NCI-H1092 treated with DMSO at 0.1 percent for 48 hours (cell line): ENCODE data around the gene LBX2.

Experiments
- DNase-seq: peaks from one replicate; lab custom pipeline; 2025; lab: John Stamatoyannopoulos, UW

LBX2 gene, protein sequence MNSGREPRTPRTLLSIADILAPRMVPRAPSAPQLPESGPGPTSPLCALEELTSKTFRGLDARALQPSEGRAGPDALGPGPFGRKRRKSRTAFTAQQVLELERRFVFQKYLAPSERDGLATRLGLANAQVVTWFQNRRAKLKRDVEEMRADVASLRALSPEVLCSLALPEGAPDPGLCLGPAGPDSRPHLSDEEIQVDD

DNA sequence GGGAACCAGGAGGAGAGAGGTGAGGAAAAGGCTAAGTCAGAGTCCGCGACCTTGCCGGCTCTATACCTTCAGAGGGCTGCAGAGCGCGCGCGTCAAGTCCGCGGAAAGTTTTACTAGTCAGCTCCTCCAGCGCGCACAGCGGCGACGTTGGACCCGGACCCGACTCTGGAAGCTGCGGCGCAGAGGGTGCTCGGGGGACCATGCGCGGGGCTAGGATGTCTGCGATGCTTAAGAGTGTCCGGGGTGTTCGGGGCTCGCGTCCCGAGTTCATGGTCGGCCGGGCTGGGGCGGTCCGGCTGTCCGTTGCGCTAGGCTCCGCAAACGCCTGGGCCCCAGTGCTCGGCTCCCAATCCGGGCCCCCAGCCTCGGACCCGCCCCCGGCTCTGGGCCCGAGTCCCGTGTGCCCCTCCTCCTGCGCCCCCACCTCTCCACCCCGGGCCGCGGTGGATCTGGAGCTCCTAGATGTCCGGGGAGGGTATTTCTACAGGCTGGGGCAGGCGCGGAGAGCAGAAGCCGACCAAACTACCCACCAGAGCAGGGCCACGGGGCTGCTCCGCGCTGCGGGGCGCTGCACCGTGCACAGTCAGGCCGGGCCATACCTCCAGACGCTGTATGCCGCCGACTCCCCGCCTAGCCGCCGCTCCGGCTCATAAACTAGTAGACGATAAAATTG lies at the start of gene LBX2:
TSS of gene LBX2 (minus strand) at position 337 of the 673 bp plus-strand sequence. CDS start at position 271, 66 bp downstream.
- DNase-seq: no peak

DNA sequence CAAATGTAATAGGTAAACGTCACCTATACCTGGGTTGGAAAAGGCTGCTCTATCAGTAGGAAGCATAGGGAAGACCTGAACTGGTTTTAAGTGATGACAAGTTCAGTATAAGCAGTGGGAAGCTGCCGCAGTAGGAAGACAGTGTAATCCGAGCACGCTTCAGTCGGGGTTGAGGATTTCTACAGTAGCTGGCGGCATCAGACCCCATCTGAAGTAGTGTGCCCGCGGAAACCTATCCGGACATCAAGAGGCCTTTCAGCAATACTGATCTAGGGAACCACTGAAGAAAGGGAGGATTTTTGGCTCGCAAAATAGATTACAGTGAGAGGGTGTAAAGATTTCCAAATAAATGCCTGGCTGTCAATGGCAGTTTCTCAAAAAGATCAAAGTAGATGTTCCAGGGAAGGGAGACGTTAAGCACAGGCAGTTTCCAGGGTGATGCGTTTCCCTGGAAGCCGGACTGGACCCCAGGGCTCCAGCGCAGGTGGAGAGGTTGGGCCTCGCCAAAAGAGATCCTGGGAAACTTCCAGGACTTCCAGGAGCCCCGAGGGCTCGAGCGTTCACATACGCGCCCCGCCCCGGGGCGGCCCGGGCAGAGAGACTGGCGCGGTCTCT lies 49.0 kb upstream of the LBX2 start:
- peak; percentile 65 for DNase-seq

DNA sequence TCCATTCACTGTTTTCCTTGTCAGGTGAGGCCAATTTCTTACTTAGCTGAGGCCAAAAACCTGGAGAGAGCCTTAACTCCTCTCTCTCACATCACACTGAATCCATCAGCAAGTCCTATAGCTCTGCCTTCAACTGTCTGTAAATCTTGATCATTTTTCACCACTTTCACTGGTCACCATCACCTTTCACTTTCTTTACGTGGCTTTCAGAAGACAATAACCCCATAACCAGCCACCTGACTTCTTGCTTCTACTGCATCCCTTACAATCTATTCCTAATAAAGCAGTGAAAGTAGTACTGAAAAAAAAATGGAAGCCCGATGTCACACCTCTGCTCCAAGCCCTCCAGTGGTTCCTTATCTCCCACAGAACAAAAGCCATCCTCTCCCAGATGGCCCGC lies 46.6 kb upstream of the LBX2 start:
- no peak for DNase-seq

DNA sequence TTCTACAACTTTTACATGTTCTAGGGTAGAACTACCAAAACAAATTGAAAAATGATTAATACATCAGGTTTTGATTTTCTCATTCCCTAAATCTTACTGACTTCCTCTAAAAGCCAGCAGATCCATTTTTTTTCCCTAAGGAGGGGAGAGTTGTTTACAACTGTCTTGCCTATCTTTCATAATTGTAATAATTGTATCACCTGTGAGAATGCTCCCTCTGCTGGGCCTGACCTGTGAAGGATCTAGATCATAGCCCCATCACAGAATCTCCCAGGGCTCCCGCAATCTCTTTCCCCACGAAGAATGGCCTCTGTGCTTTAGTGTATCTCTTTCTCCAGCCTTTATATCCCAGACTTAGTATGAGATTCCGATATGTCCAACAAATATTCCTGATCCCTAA lies 45.2 kb upstream of the LBX2 start:
- no peak for DNase-seq

DNA sequence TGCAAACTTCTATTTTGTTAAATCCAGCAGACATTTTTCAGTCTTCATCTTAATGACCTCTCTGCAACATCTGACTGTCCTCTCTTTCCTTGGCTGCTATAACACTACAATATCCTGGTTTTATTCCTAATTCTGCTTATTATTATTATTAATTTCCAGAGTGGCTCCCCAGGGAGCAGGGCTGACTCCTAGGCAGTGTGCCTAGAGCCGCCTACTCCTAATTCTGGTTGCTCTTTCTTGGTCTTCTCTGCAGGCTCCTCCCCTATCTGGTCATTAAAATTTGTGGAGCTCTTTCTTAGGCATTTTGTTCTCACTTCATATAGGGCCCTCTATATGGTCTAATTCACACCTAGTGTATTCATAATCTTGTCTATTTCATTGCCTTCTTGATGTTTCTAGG lies 43.6 kb upstream of the LBX2 start:
- no peak for DNase-seq

DNA sequence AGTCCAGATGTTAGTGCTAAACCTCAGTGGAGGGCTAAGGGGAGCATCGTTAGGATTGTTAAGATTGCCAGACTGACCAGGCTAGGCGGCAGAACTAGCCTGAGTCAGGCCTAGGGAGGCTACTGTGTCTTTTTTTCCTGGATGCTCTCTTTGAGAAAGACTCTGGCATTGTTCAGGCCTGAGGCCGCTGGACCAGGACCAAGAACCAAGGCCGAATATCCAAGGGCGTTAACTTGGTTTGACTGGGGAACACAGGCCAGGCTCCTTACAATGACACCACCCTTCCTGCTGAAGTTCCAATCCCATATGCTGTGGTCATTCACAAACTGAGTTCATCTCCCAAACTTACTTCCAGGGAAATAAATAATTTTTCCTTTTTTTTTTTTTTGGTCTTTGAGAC lies 40.9 kb upstream of the LBX2 start:
- DNase-seq: no peak

DNA sequence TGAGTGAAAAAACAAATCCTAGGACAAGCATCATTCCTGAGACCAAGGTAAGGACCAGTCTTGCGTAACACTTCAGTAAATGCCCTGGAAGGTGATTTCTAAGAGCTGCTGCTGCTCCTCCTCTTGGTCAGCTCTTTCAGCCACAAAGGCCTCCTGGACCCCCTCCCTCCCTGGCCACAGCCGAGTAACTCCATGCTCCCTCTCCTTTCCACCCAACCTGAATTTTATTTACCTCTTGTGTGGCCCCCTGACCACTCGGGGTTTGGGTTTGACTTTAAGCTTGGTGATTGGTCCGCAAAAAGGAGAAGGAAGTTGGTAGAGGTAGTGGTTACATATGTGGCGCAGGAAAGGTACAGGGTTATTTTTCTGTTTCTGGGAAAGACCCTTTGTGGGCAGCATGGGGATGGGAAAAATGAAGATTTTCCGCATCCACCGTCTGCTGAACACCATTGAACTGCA lies 39.5 kb upstream of the LBX2 start:
- DNase-seq: no peak

DNA sequence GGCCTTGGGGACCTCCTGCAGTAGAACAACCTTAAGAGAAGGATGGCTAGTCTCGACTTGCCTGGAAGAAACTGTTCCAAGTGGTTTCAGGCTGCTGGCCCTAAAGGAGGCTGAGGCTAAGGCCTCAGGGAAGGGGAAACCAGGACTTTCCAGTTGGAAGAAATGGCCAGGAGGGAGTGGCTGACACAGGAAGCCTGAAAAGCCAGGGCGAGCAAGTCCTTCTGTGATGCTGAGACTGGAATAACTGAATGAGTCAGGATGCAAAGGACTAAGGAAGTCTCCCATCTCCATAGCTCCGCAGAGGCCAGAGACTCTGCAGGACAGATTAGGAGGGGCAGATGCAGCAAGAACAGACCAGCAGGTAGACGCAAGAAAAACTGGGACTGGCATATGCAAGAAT lies 37.7 kb upstream of the LBX2 start:
- no peak for DNase-seq

DNA sequence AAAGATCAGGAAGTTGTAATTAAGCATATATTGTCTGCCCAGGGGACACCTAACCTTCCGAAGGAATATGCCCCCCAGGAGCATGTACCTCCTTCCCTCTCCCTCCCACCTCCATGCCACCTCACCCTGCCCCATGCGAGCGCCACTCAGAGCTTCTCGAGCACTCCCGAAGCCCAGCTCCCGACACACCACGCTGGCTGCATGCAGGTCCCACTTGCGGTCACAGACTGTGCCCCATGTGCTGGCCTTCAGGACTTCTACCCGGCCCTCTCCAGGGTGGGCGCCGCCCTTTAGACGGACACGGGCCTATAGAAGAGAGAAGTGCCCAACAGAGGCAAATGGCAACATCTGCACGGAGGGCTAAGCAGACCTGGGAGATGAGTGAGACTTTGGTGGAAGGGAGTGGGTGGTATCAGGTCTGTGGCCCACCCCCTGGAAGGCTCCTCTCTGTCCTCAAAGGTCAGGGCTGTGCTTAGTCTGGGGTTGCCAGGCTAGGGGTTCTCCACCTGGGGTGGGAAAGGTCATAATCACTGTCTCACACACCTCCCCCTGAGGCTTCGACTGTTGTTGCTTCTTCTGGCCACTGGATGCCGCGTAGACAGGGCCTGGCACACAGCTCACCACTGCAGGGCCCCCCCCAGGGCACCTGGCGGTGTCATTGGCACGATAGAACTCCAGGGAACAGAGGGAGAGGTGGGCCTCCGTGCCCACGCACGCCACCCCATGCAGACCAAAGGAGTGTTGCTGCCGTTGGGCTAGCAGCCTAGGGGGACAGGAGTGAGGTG lies 37.0 kb upstream of the LBX2 start:
- DNase-seq: no peak

DNA sequence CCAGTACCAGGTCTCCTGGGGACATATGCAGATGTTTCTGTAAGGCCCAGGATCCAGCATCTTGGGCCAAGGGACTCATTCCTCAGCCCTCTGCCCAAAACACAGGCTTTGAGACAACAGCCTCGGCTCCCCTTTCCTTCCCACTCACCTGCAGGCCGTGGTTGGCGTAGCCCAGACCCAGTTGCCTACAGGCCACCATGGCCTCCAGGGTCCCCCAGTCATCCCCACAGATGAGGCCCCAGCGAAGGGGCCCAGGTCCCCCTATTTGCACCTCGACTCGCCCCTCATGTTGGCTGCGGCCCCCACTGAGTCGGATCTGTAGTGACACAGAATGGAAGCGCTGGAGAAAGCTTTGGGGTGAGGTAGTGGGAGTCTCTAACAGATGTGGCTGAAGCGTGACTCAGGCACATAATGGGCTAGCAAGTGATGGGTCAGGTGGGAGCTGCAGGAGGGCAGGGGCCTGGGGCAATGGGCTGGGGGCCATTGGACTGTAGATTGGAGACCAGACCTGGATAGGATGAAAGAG lies 36.1 kb upstream of the LBX2 start:
- no peak for DNase-seq

DNA sequence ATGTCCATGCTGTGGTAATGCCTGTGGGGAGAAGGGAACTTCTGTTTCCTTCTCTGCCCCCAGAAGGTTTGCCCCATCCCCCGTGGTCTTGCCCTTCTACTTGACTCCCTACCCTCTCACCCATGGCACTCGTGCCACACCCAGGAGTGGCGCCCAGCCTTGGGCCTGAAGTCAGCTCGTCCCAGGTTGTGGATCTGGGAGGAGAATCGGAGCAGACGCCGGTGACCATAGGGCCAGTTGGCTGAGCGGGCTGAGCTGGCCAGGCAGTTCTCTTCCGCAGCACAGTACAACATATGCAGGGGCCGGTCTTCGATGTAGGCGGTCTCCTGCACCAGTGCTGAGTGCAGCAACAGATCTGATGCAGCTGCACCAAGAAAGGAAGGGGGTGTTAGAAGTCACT lies 35.0 kb upstream of the LBX2 start:
- no peak for DNase-seq

DNA sequence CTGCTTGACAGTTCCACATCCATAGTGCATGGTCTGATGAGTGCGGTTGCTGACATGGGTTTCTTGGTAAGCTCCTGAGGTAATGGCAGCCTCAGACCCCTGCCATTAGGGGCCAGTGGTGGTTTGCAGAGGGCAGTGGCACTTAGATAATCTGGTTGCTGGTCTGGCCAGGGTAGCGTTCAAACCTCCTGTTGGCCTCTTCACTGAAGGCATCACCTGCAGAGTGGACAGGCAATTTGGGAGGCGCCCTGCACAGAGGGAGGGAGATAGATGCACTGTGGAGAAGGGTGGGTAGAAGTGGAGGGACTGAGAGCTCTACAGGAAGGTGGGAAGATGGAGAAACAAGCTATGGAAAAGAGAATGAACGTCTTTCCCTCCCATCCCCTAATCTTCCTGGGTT lies 34.1 kb upstream of the LBX2 start:
- no peak for DNase-seq

DNA sequence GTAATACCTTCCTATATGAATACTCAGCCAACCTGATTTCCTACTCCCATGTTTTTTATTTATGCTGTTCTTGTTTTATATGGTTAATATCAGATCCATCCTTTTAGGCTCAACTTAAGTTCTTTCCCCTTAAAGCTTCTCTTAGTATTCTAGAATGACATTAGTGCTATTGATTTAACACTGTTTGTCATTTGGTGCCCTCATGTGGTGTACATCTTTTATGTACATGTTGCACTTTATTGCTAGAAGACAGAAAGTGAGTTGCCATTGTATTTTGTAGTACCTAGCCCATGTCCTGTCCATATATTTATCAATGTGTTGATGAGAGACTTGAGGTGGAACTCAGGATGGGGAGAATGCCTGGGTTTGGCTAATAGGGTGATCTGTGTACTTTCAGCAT lies 32.8 kb upstream of the LBX2 start:
- no peak for DNase-seq

DNA sequence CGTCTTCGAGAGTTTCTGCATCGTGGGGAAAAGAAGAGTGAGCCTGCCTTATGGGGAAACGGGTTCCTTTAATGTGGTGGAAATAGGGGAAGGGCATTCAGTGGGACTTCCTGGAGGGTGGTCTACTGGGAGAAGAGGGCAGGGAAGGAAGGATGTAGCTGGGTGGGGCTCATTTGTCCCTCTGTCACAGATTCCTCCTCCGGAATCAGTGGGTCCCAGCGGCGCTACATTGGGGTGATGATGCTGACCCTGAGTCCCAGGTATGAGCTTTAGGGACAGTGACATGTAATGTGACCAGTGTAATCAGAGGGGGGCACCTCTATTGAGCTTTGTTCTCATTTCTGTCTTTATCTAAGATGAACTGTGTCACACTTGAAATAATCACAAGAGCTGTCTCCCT lies 32.3 kb upstream of the LBX2 start:
- DNase-seq: no peak

DNA sequence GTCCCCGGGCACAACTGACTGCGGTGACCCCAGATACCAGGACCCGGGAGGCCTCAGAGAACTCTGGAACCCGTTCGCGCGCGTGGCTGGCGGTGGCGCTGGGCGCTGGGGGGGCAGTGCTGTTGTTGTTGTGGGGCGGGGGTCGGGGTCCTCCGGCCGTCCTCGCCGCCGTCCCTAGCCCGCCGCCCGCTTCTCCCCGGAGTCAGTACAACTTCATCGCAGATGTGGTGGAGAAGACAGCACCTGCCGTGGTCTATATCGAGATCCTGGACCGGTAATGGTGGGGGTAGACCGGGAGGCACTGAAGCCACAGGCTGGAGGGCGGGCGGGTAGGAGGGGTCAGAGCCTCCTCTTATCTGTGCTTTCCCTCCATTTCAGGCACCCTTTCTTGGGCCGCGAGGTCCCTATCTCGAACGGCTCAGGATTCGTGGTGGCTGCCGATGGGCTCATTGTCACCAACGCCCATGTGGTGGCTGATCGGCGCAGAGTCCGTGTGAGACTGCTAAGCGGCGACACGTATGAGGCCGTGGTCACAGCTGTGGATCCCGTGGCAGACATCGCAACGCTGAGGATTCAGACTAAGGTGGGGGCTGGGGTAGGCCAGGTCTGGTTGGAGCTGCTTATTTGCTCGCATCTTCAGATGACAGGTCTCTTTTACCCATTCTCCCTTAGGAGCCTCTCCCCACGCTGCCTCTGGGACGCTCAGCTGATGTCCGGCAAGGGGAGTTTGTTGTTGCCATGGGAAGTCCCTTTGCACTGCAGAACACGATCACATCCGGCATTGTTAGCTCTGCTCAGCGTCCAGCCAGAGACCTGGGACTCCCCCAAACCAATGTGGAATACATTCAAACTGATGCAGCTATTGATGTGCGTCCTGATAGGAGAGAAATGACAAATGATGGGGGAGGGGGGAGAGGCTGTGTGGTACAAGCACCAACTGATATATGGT lies 31.1 kb upstream of the LBX2 start:
- no peak for DNase-seq

DNA sequence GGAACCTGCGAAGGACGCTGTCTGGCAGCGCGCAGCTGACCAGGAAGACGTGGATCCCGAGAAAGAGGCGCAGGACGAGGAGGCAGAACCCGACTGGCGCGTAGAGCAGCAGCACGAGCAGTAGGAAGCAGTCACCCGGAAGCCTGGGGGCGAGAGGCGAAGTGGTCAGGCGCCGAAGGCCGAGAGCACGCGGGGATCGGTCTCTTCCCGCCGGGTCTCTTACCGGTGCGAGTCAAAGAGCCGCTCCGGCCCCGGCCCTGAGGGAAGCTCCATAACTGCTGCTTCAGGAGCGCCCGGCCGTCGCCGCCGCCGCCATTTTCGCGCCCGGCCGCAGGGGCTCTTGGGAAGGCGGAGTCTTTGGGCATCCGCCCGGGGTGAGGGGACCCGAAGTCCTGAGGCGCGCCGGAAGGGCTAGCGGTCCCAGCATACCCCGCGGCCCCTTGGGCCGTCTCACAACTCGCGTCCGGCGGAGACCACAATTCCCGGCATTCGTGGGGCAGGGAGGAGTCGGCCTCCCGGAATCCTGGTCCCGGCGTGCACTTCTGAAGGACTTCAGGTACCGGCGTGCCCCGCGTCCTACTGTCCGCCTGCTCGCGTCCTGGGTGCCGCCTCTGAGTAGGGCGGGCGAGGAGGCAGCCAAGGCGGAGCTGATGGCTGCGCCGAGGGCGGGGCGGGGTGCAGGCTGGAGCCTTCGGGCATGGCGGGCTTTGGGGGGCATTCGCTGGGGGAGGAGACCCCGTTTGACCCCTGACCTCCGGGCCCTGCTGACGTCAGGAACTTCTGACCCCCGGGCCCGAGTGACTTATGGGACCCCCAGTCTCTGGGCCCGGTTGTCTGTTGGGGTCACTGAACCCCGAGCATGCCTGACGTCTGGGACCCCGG lies 30.2 kb upstream of the LBX2 start, which contains the start of the genes AUP1 and HTRA2:
TSS of gene AUP1 (minus strand) at position 350 of the 882 bp plus-strand sequence. CDS start at position 273, 77 bp downstream.
TSS of gene HTRA2 (plus strand) at position 577 of the 882 bp plus-strand sequence. CDS start at position 651, 74 bp downstream.
- peak; percentile 93 for DNase-seq

DNA sequence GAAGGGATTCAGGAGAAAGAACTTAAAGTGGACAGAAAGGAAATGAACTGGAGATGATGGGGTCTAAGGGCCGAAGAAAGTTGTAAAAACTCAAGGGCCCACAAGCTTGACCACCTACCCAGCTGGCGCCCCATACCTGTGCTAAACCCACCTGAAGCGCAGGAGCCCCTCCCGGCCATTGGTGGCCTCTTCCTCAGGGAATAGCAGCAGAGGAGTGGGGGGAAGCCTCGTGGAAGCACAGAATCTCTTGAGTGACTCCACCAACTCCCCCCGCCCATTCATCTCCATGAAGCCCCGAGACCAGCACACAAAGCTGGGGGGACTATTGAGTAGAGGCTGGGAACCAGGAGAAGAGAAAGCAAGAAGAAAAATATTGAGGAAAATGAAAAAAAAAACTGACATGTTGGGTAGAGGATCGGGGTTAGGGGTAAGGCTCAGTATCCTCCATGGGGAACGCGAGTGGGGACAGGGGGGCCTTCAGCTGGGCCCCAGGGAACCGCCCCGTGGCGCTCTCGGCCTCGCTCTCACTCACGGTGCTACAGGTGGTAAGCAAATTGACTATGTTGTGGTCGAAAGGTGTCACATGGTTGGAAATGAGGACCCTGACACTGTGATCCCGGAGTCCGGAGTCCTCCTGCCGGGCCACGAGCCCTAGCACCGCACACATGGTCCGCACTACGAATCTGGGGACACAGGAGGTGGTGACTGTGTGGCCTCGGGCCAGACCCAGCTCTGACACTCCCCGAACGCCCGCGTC lies 29.4 kb upstream of the LBX2 start:
- DNase-seq: no peak

DNA sequence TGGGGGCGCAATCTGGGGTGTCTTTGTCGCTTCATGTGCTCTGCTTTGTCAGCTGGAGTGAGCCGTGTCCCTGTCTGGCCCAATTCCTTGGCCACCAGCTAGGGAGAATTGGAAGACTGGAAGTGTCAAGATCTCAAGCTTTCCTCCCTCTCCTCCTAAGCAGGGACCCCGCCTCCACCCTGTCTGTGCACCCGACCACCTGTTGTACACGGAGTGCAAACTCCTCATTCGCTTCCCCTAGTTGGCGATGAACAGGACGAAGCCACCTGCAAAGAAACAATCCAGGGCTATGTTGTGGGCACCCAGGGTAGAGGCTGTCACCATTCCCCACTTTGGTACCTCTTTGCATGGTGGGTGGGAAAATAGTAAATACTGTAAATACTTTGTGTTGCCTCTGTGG lies 28.3 kb upstream of the LBX2 start:
- no peak for DNase-seq

DNA sequence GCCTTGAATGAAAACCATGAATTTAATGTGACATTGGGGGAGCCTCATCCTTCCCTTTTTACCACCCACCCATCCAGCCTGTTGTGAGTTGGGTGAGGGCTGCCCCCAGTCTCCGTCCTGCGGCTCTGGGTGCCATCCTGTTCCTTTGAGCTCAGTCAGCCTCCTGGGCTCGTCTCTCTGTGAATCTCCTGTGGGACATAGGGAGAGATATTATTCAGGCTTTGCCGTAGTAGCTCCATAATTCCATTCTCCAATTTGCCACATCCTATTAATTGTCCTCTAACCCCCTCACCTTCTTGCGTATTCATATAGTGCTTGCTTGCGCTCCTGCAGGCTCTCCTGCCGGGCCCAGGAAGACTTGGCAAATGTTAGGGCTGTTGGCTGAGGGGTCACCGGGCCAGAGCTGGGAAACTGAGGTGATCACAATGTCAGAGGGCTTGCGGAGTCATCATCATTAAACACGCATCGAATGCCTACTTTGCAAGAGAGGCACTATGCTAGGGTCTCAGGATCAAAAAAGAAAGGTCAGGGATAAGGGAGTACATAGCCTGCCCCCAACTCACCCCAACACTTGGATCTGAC lies 27.3 kb upstream of the LBX2 start:
- DNase-seq: no peak
